MM.1S (cell line): Measurements from ENCODE around the gene MAP2.

Experiments used
- EZH2phosphoT487 ChIP-seq: fragments of 300-600 bp; sonication (generic); IDR thresholded peaks from 2 replicates; pipeline ENCODE4 v1.6.1; 2018; ENCODE audit warnings: antibody characterized with exemption, low read length
- TF ChIP-seq, protein P1 (sequence below): fragments of 300-600 bp; sonication (generic); IDR thresholded peaks from 2 replicates; pipeline ENCODE4 v1.5.1; 2016; ENCODE audit warnings: antibody characterized with exemption, low read length, mixed read lengths

DNA sequence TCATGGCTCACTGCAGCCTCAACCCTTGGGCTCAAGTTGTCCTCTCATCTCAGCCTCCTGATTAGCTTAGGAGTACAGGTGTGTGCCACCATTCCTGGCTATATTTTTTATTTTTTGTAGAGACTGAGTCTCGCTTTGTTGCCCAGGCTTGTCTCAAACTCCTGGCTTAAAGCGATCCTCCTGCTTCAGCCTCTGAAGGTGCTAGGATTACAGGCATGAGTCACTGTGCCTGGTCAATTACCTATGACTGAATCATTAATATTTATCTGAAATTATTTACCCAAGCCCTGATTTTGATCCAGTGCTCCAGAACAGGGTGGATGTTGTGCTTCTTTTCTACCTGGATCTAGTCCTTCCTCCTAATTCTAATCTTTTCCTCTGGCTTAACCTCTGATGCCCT, 87.8 kb downstream of the MAP2 start:
- TF ChIP-seq, protein P1, sequence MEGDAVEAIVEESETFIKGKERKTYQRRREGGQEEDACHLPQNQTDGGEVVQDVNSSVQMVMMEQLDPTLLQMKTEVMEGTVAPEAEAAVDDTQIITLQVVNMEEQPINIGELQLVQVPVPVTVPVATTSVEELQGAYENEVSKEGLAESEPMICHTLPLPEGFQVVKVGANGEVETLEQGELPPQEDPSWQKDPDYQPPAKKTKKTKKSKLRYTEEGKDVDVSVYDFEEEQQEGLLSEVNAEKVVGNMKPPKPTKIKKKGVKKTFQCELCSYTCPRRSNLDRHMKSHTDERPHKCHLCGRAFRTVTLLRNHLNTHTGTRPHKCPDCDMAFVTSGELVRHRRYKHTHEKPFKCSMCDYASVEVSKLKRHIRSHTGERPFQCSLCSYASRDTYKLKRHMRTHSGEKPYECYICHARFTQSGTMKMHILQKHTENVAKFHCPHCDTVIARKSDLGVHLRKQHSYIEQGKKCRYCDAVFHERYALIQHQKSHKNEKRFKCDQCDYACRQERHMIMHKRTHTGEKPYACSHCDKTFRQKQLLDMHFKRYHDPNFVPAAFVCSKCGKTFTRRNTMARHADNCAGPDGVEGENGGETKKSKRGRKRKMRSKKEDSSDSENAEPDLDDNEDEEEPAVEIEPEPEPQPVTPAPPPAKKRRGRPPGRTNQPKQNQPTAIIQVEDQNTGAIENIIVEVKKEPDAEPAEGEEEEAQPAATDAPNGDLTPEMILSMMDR: no peak
- TF ChIP-seq EZH2phosphoT487: no peak
